ENCODE data around the gene MSL3. TPM values are rescaled to one million over a fixed set of nuclear protein-coding genes. Genes with fewer than 3 reads are reported as not detected.

The MSL3 gene
- total RNA-seq = 10 to 100 TPM; 14.2 to 29.6 (median 17.6) TPM

GRCh38 chrX:11757719-11758399 is at the start of gene MSL3:
Gene MSL3, plus strand, starts transcription at chrX:11758237. Its CDS starts 27 bp downstream, at chrX:11758264.
- peaks cover 0 to 23% (median 0%) of the 10 kb centered on the region in 3 donors for H3K36me3 ChIP-seq
- intact Hi-C loops (cut with DNase I) = no loop called here
- no CpG with 5 or more reads among the region's 93 CpGs for WGBS, 2 donors

GRCh38 chrX:11722304-11722703 is 35.7 kb upstream of the MSL3 start:
- Histone ChIP-seq H3K4me1 (no peaks in the 10 kb centered on the region), H3K27me3 (no peaks in the 10 kb centered on the region), H3K9me3 (no peaks in the 10 kb centered on the region), H3K4me3 (no peak overlapping the region), H3K27ac (no peak overlapping the region), H3K36me3 (no peaks in the 10 kb centered on the region)
- intact Hi-C loops (cut with DNase I) = no loop called here
- WGBS, 2 donors = 81 to 82% methylated on average over 4 to 5 of the region's 5 CpGs
- TF ChIP-seq CTCF (IDR thresholded peaks at IDR 0.05) (no peak), POLR2A (IDR thresholded peaks at IDR 0.05) (no peak)
- DNase-seq = no peak

More at GRCh38 chrX:11757719-11758399, at the start of gene MSL3:
- H3K4me3 ChIP-seq = peak within 1 kb of the TSS; percentile 65 to 79 (median 74)
- no peak for DNase-seq
- peak within 1 kb of the TSS; percentile 86 to 94 (median 91) for H3K27ac ChIP-seq
- TF ChIP-seq CTCF (IDR thresholded peaks at IDR 0.05) (no peak), POLR2A (IDR thresholded peaks at IDR 0.05) (peak in 1 of 4 donors; percentile 39)
- H3K9me3 ChIP-seq = no peaks in the 10 kb centered on the region
- H3K27me3 ChIP-seq = no peaks in the 10 kb centered on the region
- H3K4me1 ChIP-seq = peaks cover 0 to 24% (median 0%) of the 10 kb centered on the region in 3 donors

- intact Hi-C loops (cut with DNase I) = no loop called here
- no peaks in the 10 kb centered on the region for H3K36me3 ChIP-seq
- WGBS, 2 donors = 41 to 54% methylated on average over 7 of the region's 7 CpGs
- DNase-seq = no peak
- TF ChIP-seq CTCF (IDR thresholded peaks at IDR 0.05) = peak; percentile 31 to 70 (median 52)
- TF ChIP-seq POLR2A (IDR thresholded peaks at IDR 0.05) = no peak
- no peak overlapping the region for H3K27ac ChIP-seq
- H3K4me3 ChIP-seq = no peak overlapping the region
- no peaks in the 10 kb centered on the region for H3K27me3 ChIP-seq
- H3K9me3 ChIP-seq = no peaks in the 10 kb centered on the region
- no peaks in the 10 kb centered on the region for H3K4me1 ChIP-seq
Measured at GRCh38 chrX:11724122-11725017, 33.7 kb upstream of the MSL3 start.

- no peaks in the 10 kb centered on the region for H3K36me3 ChIP-seq
- no peak overlapping the region for H3K27ac ChIP-seq
- no peak overlapping the region for H3K4me3 ChIP-seq
- no peak for DNase-seq
- intact Hi-C loops (cut with DNase I) = no loop called here
- no peaks in the 10 kb centered on the region for H3K4me1 ChIP-seq
- H3K27me3 ChIP-seq = no peaks in the 10 kb centered on the region
- TF ChIP-seq CTCF (IDR thresholded peaks at IDR 0.05) (no peak), POLR2A (IDR thresholded peaks at IDR 0.05) (no peak)
- no peaks in the 10 kb centered on the region for H3K9me3 ChIP-seq
- WGBS, 2 donors = 63 to 66% methylated on average over 8 of the region's 8 CpGs
Measured at GRCh38 chrX:11725631-11726442, 32.2 kb upstream of the MSL3 start.
